ENCODE measurements around the gene XKRX. TPM values are rescaled to one million over a fixed set of nuclear protein-coding genes. Genes with fewer than 3 reads are reported as not detected.

The XKRX gene
- total and polyA plus RNA-seq, 2 of the 8 experiments (the other 6 are each of a cell fraction or from before 2014, with no cell fraction given): 0.70 to 1.3 TPM

DNA sequence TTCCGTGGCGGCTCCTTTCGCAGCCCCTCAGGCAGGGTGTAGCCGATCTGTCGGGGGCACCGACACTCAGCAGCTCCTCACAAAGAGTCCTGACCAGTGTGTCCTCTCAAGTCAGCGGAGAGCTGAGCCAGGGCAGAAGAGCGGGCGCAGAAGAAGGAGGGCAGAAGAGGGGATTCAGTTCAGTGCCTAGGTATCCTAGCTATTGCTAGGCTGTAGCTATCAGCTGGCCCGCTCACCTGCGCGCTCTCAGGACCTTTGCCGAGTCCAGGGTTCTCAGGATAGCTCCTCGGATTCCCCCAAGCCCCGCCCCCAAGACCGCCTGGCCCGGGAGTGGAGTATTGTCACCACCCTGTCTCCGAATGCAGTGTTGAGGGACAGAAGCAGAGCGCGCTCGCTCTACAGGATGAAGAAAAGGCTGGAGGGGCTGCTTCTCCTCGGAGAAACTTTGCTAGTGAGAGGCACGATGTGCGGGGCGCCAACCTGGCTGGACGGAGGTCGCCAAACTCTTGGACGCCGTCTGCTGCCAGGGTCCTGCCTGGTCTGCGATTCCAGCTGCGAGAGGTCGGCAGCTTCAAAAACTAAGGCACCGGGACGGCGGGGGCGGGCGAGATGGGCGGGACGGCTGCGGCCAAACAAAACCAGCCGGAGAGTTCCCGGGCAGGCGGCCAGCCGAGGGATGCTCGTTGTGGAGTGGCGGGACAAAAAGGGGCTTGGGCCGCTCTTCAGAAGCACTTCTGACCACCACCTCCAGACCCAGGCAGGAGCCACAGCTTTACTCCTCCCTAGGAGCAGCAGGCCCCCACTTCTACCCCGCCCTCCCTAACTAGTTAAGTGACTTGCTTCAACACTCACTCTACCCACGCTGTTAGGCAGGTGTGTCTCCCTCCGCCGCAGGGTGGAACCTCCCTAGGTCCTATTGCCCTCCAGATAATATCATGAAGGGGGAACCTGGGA is at the start of gene XKRX (continued):
- TF ChIP-seq, protein P1, sequence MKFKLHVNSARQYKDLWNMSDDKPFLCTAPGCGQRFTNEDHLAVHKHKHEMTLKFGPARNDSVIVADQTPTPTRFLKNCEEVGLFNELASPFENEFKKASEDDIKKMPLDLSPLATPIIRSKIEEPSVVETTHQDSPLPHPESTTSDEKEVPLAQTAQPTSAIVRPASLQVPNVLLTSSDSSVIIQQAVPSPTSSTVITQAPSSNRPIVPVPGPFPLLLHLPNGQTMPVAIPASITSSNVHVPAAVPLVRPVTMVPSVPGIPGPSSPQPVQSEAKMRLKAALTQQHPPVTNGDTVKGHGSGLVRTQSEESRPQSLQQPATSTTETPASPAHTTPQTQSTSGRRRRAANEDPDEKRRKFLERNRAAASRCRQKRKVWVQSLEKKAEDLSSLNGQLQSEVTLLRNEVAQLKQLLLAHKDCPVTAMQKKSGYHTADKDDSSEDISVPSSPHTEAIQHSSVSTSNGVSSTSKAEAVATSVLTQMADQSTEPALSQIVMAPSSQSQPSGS (IDR thresholded peaks at IDR 0.05; ENCODE audit: low read length): no peak
- TF ChIP-seq CTBP2 (IDR thresholded peaks at IDR 0.05; ENCODE audit: borderline replicate concordance, insufficient read depth, insufficient read length, low read length) (no peak), NANOG (IDR thresholded peaks at IDR 0.05; ENCODE audit: insufficient read depth, low read depth, low read length, poor library complexity, severe bottlenecking) (no peak), RAD21 (IDR thresholded peaks at IDR 0.05 in 1 of 2, conservative IDR thresholded peaks at IDR 0.05 in 1 of 2; ENCODE audit: low read depth in 2 of 2, low read length in 2 of 2) (no peak), TAF7 (optimal IDR thresholded peaks at IDR 0.05; ENCODE audit: borderline replicate concordance, low read depth, low read length) (no peak)
- TF ChIP-seq, protein P2, sequence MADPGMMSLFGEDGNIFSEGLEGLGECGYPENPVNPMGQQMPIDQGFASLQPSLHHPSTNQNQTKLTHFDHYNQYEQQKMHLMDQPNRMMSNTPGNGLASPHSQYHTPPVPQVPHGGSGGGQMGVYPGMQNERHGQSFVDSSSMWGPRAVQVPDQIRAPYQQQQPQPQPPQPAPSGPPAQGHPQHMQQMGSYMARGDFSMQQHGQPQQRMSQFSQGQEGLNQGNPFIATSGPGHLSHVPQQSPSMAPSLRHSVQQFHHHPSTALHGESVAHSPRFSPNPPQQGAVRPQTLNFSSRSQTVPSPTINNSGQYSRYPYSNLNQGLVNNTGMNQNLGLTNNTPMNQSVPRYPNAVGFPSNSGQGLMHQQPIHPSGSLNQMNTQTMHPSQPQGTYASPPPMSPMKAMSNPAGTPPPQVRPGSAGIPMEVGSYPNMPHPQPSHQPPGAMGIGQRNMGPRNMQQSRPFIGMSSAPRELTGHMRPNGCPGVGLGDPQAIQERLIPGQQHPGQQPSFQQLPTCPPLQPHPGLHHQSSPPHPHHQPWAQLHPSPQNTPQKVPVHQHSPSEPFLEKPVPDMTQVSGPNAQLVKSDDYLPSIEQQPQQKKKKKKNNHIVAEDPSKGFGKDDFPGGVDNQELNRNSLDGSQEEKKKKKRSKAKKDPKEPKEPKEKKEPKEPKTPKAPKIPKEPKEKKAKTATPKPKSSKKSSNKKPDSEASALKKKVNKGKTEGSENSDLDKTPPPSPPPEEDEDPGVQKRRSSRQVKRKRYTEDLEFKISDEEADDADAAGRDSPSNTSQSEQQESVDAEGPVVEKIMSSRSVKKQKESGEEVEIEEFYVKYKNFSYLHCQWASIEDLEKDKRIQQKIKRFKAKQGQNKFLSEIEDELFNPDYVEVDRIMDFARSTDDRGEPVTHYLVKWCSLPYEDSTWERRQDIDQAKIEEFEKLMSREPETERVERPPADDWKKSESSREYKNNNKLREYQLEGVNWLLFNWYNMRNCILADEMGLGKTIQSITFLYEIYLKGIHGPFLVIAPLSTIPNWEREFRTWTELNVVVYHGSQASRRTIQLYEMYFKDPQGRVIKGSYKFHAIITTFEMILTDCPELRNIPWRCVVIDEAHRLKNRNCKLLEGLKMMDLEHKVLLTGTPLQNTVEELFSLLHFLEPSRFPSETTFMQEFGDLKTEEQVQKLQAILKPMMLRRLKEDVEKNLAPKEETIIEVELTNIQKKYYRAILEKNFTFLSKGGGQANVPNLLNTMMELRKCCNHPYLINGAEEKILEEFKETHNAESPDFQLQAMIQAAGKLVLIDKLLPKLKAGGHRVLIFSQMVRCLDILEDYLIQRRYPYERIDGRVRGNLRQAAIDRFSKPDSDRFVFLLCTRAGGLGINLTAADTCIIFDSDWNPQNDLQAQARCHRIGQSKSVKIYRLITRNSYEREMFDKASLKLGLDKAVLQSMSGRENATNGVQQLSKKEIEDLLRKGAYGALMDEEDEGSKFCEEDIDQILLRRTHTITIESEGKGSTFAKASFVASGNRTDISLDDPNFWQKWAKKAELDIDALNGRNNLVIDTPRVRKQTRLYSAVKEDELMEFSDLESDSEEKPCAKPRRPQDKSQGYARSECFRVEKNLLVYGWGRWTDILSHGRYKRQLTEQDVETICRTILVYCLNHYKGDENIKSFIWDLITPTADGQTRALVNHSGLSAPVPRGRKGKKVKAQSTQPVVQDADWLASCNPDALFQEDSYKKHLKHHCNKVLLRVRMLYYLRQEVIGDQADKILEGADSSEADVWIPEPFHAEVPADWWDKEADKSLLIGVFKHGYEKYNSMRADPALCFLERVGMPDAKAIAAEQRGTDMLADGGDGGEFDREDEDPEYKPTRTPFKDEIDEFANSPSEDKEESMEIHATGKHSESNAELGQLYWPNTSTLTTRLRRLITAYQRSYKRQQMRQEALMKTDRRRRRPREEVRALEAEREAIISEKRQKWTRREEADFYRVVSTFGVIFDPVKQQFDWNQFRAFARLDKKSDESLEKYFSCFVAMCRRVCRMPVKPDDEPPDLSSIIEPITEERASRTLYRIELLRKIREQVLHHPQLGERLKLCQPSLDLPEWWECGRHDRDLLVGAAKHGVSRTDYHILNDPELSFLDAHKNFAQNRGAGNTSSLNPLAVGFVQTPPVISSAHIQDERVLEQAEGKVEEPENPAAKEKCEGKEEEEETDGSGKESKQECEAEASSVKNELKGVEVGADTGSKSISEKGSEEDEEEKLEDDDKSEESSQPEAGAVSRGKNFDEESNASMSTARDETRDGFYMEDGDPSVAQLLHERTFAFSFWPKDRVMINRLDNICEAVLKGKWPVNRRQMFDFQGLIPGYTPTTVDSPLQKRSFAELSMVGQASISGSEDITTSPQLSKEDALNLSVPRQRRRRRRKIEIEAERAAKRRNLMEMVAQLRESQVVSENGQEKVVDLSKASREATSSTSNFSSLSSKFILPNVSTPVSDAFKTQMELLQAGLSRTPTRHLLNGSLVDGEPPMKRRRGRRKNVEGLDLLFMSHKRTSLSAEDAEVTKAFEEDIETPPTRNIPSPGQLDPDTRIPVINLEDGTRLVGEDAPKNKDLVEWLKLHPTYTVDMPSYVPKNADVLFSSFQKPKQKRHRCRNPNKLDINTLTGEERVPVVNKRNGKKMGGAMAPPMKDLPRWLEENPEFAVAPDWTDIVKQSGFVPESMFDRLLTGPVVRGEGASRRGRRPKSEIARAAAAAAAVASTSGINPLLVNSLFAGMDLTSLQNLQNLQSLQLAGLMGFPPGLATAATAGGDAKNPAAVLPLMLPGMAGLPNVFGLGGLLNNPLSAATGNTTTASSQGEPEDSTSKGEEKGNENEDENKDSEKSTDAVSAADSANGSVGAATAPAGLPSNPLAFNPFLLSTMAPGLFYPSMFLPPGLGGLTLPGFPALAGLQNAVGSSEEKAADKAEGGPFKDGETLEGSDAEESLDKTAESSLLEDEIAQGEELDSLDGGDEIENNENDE (IDR thresholded peaks at IDR 0.05; ENCODE audit: insufficient replicate concordance, low read length): no peak
